ENCODE results near the gene SYT12.

SYT12 gene

GRCh38 chr11:67031791-67032561 lies 9.0 kb downstream of the SYT12 start:
- no peak for DNase-seq

DNA sequence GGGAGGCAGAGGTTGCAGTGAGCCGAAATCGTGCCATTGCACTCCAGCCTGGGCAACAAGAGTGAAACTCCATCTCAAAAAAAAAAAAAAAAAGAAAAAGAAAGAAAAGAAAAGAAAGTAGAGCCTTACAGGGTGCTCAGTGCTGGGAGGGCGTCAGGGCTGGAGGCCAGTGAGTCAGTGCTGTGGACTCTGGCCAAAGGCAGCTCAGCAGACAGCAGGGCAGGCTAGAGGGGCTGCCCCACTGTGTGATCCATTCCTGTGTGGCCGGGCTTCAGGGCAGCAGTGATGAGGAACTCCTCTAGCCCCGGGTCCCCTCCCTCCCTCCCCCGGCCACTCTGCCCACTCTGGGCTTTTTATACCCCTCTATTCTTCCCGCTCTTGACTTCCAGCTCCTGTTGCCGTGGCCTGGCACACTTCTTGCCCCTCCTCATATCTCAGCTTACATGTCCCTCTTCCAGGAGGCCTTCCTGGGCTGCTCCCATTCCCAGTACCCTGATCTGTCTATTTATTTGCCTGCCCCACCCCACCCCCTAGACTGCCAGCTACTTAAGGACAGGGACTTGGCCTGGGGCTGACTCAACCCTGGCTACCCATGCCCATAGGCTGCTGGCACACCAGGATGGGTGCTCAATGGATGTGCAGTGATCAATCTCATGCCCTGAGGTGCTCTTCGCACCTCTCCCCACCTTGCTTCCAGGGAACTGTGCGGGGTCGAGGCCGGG lies 10.1 kb downstream of the SYT12 start:
- no peak for DNase-seq

DNA sequence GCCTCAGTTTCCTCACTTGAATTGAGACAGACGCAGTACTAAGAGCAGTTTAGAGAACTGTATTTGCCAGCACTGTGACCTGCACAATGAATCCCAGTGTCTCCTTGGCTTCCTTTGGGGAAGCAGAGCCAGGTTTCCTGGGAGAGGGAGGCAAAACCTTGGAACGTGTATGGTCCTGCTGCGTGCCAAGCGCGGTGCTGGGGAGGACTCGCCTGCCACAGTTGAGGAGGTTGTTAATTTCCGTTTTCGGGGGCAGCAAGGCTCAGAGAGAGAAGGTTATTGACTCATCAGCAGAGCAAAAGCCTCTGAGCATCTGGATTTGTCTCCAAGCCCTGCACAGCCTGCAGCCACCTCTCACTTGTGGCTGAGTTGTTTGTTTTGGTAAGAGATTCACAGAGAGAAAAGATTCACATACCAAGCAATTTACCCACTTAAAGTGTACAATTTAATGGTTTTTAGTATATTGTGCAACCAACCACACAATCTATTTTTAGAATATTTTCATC lies 10.8 kb downstream of the SYT12 start:
- no peak for DNase-seq

DNA sequence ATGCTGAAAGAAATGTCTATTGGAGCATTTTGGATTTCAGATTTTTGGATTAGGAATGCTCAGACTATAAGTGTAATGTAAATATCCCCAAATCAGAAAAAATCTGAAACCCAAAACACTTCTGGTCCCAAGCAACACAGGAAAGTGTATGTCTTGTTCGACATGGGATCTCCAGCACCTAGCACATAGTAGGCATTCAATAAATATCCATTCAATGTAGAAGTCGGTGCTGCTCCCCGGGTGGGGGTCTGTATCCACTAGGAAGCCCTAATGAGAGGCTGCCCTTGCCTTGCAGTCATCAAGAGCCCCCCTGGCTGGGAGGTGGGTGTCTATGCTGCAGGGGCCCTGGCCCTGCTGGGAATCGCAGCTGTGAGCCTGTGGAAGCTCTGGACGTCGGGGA lies 11.4 kb downstream of the SYT12 start:
- no peak for DNase-seq

- DNase-seq, result no peak
Measured at GRCh38 chr11:67040147-67040546, 17.2 kb downstream of the SYT12 start.

GRCh38 chr11:67041602-67042001 lies 18.7 kb downstream of the SYT12 start:
- no peak for DNase-seq

GRCh38 chr11:67043572-67044349 lies 20.8 kb downstream of the SYT12 start:
- DNase-seq, result no peak

GRCh38 chr11:67044496-67044895 lies 21.6 kb downstream of the SYT12 start:
- DNase-seq, result peak; percentile 21

GRCh38 chr11:67045314-67045713 lies 22.4 kb downstream of the SYT12 start:
- DNase-seq, result no peak

DNA sequence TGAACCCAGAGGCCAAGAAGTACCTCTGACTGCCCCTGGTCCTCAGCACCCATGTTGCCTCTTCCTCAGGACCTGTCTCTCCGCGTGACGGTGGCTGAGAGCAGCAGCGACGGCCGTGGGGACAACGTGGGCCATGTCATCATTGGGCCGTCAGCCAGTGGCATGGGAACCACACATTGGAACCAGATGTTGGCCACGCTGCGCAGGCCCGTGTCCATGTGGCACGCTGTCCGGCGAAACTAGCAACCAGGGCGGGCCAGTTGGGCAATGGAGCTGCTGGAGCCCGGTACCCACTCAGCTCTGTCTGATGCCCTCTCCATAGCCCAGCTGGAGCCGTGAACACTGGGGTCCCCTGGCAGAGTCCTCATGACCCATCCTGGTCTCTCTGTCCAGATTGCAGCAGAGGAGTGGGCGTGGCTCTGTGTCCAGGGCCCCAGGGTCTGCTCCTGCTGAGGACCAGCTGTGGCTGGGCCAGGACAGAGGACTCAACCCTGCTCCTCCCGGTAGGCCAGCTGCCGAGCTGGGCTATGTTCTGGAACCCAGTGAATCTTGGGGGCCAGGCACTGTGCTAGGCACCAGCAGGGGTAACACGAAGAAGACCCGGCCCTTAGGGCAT lies 25.7 kb downstream of the SYT12 start:
- no peak for DNase-seq

- DNase-seq, result no peak
Measured at GRCh38 chr11:67050139-67050538, 27.2 kb downstream of the SYT12 start.

GRCh38 chr11:67051180-67051893 lies 28.4 kb downstream of the SYT12 start:
- no peak for DNase-seq

- no peak for DNase-seq
Measured at GRCh38 chr11:67051945-67052488, 29.1 kb downstream of the SYT12 start.

- DNase-seq, result no peak
Measured at GRCh38 chr11:67052891-67053290, 30.0 kb downstream of the SYT12 start.

DNA sequence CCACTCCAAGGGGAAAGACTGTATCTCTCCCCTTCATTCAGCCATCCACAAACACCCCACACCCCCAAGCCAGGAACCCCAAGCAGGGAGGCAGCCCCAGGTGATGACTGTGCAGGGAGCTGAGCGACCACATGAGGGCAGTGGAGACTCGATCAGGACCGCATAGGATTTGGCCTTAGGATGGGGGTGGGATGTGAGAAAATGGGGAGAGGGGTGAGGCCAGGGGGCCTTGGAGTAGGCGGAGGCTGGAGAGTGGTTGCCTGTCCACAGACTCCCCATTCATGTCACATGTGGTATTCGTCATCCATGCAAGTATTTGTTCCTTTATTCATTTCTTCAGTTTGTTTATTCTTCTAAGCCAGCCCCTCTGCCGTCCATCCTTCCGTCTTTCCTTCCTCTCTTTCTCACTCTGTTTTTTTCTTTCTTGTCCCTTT lies 31.0 kb downstream of the SYT12 start:
- DNase-seq, result peak; percentile 68

DNA sequence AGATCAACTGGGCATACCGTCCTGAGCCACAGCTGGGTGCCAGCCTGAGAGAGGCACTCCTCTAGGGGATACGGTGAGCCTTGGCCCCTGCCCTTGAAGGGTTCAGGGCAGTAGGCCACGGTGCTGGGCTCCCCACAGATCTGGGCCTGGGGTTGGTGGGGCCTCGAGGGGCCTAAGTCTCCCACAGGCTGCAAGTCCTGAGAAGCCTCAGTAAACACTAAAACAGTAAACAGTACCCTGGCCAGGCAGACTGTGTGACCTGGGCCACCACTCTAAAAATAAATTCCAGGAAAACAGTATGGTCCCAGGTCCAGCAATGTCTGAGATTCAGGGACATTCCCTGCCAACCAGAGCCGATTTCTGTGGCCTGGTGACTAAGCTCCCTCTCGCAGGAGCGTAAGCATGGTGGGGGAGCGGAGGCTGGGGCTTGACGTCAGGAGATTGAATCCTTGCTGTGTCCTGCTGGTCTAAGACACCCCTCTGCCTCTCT lies 31.5 kb downstream of the SYT12 start:
- DNase-seq, result no peak

- peak; percentile 75 for DNase-seq
Measured at GRCh38 chr11:67054836-67055523, 32.0 kb downstream of the SYT12 start.

GRCh38 chr11:67055812-67056211 lies 32.9 kb downstream of the SYT12 start:
- DNase-seq, result no peak

DNA sequence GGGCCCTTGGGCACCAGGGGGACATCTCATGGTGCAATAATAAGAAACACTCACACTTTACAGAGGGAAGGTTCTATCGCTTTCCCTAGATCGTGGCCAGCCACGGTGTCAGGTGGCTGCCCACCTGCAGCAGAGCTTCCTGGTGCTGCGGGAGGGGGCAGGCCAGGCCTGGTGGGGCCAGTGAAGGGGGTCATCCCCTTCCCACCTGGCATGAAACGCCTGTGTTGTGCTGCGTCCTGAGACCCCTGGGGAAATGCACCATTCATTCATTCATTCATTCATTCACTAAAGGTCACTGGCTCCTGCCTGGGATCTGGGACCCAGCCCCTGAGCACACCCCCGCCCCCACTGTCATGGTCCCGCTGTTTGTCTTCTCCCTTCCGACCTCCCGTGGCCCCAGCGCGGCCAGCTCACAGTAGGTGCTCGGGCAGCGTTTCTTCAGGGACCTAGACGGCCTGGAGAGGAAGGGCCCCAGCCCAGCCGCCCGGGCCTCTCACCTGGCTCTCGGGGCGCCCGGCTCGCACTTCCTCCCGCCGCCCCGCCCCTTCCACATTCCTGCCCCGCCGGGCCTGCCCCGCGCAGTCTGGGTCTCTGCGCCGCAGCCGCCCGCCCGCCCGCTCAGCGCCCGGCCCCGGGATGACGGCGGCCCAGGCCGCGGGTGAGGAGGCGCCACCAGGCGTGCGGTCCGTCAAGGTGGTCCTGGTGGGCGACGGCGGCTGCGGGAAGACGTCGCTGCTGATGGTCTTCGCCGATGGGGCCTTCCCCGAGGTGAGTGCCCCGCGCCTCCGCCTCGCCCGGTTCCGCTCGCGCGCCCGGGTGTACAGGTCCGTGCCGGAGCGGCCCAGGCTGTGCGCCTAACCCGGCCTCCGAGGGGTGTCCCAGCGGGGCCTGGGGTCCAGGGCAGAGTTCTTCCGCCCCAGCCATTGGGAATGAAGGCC lies 33.6 kb downstream of the SYT12 start, which contains the start of gene RHOD:
Gene RHOD, plus strand, starts transcription at position 581 of the 938 bp plus-strand sequence. Its CDS starts 56 bp downstream, at position 637.
- peak; percentile 18 for DNase-seq

GRCh38 chr11:67057205-67057672 lies 34.3 kb downstream of the SYT12 start:
- no peak for DNase-seq
